Keratinocyte (primary cell): Measurements from ENCODE around the gene TNNT3. TPM values are rescaled to one million over a fixed set of nuclear protein-coding genes. Genes with fewer than 3 reads are reported as not detected.

Experiments used
- DNase-seq: peaks from one replicate; pipeline ENCODE4 v3.0.0-alpha.2; 2011; ENCODE audit warnings: low read depth, missing footprints, low spot score
- FAIRE-seq: peaks from 2 replicates; lab custom pipeline; 2011; peaks lifted over from hg19 to GRCh38; lab: Jason Lieb, UNC
- H2AFZ ChIP-seq: 2 replicates; pipeline ENCODE4 v1.6.0; 2012; ENCODE audit warnings: low read length, control low read depth, inconsistent platforms; ENCODE audit not compliant: control insufficient read depth
- H3K27ac ChIP-seq: 2 replicates; pipeline ENCODE4 v1.5.1; 2011; ENCODE audit warnings: low read length; ENCODE audit not compliant: control insufficient read depth, insufficient read depth
- H3K27me3 ChIP-seq: 3 replicates; pipeline ENCODE4 v1.6.0; 2011; ENCODE audit warnings: low read length; ENCODE audit not compliant: control insufficient read depth, insufficient read depth; ENCODE audit errors: extremely low read depth
- H3K36me3 ChIP-seq, 2 experiments: 2 replicates in 1 of 2; 3 replicates in 1 of 2; pipeline ENCODE4 v1.5.1; 2011; ENCODE audit warnings: low read length in 2 of 2, mild to moderate bottlenecking in 1 of 2; ENCODE audit not compliant: control insufficient read depth in 2 of 2, insufficient read depth in 2 of 2; ENCODE audit errors: extremely low read depth in 1 of 2
- H3K4me1 ChIP-seq: 3 replicates; pipeline ENCODE4 v1.5.1; 2011; ENCODE audit warnings: low read length; ENCODE audit not compliant: control insufficient read depth, insufficient read depth; ENCODE audit errors: extremely low read depth
- H3K4me2 ChIP-seq: 3 replicates; pipeline ENCODE4 v1.6.0; 2011; ENCODE audit warnings: low read depth, low read length; ENCODE audit not compliant: control insufficient read depth, insufficient read depth; ENCODE audit errors: extremely low read depth
- H3K4me3 ChIP-seq, 3 experiments: fragments of 200-600 bp in 1 of 3; sonication (generic) in 1 of 3; 2 replicates in 2 of 3; 3 replicates in 1 of 3; pipeline ENCODE4 v1.5.1; 2011 to 2016; ENCODE audit warnings: low read length in 3 of 3, mild to moderate bottlenecking in 3 of 3, control low read depth in 2 of 3, inconsistent platforms in 1 of 3, low read depth in 1 of 3, mixed read lengths in 1 of 3, mixed run types in 1 of 3, moderate library complexity in 1 of 3; ENCODE audit not compliant: control insufficient read depth in 2 of 3, insufficient read depth in 2 of 3; ENCODE audit errors: extremely low read depth in 1 of 3
- H3K79me2 ChIP-seq: 2 replicates; pipeline ENCODE4 v1.6.0; 2012; ENCODE audit warnings: low read length; ENCODE audit not compliant: control insufficient read depth, insufficient read depth
- H3K9ac ChIP-seq: 3 replicates; pipeline ENCODE4 v1.6.0; 2011; ENCODE audit warnings: low read length; ENCODE audit not compliant: control insufficient read depth, insufficient read depth; ENCODE audit errors: extremely low read depth
- H3K9me1 ChIP-seq: 3 replicates; pipeline ENCODE4 v1.6.0; 2011; ENCODE audit warnings: low read length; ENCODE audit not compliant: control insufficient read depth, insufficient read depth; ENCODE audit errors: extremely low read depth
- H3K9me3 ChIP-seq: 2 replicates; pipeline ENCODE4 v1.5.1; 2012; ENCODE audit warnings: low read depth, low read length; ENCODE audit not compliant: control insufficient read depth
- H4K20me1 ChIP-seq: 3 replicates; pipeline ENCODE4 v1.6.0; 2011; ENCODE audit warnings: low read length; ENCODE audit not compliant: control insufficient read depth, insufficient read depth; ENCODE audit errors: extremely low read depth
- EZH2 ChIP-seq: IDR thresholded peaks from one replicate; pipeline ENCODE4 v1.6.1; 2012; ENCODE audit warnings: inconsistent platforms, mild to moderate bottlenecking, low read length, moderate library complexity
- dilution Hi-C: fragments of 300-500 bp; cut with MboI; formaldehyde crosslinking; loops from one replicate; pipeline ENCODE4 v1.7.0; 2020; ENCODE audit warnings: low sequenced_read_pairs; ENCODE audit not compliant: extremely low pct_ligation_motif_present
- polyA plus RNA-seq, 5 experiments: library from polyadenylated mRNA; depleted of rRNA in 3 of 5; stranded (reverse) in 3 of 5; stranded (forward) in 1 of 5; unstranded in 1 of 5; fragments of >200 nt; gene quantifications; 1 replicate in 1 of 5; 2 replicates in 3 of 5; 3 replicates in 1 of 5; pipeline versions ENCODE4 v1.2.1 to v1.2.3, GENCODE V29; 2011 to 2012; ENCODE audit warnings: missing spikeins in 2 of 5, low read depth in 1 of 5, low replicate concordance in 1 of 5
- TF ChIP-seq, protein P1 (sequence below), 3 experiments: IDR thresholded peaks in 1 of 3; conservative IDR thresholded peaks in 1 of 3; optimal IDR thresholded peaks in 1 of 3; 2 replicates in 2 of 3; 3 replicates in 1 of 3; pipeline versions ENCODE3 to v1.5.1; 2011; ENCODE audit warnings: low read length in 3 of 3, mild to moderate bottlenecking in 3 of 3, moderate library complexity in 2 of 3, control low read depth in 1 of 3, inconsistent platforms in 1 of 3; ENCODE audit not compliant: insufficient read depth in 2 of 3; ENCODE audit errors: extremely low read depth in 1 of 3

The TNNT3 gene
- polyA plus RNA-seq, 1 donor (not counting 4 experiments of a cell fraction or from before 2014, with no cell fraction given) = 0.09 TPM

DNA sequence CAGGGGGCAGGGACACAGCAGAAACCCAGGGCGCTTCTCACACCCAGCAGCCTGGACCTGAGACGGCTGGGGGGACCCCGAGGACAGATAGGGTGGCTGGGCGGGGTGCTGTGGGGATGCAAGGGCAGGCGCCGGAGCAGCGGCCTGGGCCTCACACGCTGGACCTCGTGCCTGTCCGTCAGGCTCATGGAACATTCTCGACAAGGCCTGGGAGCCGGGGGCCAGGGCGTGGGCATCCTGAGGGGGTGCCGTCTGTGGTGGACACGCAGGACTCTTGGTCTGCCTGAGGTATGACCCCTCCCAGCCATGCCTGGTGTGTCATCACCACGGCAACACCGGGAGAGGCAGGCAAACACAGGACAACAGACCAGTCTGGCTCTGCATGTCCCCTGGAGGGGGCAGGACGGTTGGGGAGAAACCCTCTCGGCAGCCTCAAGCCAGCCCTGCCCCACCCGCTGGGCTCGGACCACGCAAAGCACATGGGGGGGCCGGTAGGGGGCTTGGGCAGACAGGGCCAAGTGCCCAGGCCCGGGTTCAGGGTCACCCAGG, 49.0 kb downstream of the TNNT3 start:
- Histone ChIP-seq H3K4me3 (no peak overlapping the region), H3K36me3 (no peaks in the 10 kb centered on the region), H3K9me3 (no peaks in the 10 kb centered on the region), H3K79me2 (no peaks in the 10 kb centered on the region), H2AFZ (no peak overlapping the region), H4K20me1 (no peaks in the 10 kb centered on the region), H3K9me1 (no peaks in the 10 kb centered on the region), H3K4me2 (no peak overlapping the region), H3K9ac (no peak overlapping the region), H3K27me3 (no peaks in the 10 kb centered on the region), H3K4me1 (no peaks in the 10 kb centered on the region), H3K27ac (no peak overlapping the region)
- FAIRE-seq (no peak), DNase-seq (no peak)
- dilution Hi-C loops = no loop called here
- no peak for TF ChIP-seq EZH2
- TF ChIP-seq, protein P1, sequence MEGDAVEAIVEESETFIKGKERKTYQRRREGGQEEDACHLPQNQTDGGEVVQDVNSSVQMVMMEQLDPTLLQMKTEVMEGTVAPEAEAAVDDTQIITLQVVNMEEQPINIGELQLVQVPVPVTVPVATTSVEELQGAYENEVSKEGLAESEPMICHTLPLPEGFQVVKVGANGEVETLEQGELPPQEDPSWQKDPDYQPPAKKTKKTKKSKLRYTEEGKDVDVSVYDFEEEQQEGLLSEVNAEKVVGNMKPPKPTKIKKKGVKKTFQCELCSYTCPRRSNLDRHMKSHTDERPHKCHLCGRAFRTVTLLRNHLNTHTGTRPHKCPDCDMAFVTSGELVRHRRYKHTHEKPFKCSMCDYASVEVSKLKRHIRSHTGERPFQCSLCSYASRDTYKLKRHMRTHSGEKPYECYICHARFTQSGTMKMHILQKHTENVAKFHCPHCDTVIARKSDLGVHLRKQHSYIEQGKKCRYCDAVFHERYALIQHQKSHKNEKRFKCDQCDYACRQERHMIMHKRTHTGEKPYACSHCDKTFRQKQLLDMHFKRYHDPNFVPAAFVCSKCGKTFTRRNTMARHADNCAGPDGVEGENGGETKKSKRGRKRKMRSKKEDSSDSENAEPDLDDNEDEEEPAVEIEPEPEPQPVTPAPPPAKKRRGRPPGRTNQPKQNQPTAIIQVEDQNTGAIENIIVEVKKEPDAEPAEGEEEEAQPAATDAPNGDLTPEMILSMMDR (optimal IDR thresholded peaks at IDR 0.05 in 1 of 3, IDR thresholded peaks at IDR 0.05 in 1 of 3, conservative IDR thresholded peaks at IDR 0.05 in 1 of 3; ENCODE audit: extremely low read depth in 1 of 3, insufficient read depth in 2 of 3, low read length in 3 of 3) = no peak

DNA sequence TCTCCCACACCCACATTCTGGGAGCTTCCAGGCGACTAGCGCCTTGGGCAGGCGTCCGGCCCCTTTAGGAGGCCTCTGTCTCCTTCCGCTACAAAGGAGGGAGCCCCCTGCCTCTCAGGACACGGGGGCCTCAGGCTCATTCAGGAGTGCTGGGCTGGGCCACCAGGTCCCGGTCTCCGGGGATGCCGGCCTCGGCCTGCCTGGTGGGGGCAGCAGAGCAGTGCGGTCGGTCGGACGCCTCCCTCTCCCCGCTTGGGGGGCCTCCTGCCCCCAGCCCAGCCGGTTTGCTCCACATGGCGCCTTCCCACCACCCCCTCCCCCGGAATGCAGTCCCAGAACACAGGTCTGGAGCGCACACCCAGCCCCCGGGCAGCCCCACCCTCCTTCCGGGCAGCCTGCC, 49.5 kb downstream of the TNNT3 start:
- H3K9me1 ChIP-seq = no peaks in the 10 kb centered on the region
- H2AFZ ChIP-seq = no peak overlapping the region
- no peak overlapping the region for H3K9ac ChIP-seq
- FAIRE-seq (no peak), DNase-seq (no peak)
- no peaks in the 10 kb centered on the region for H4K20me1 ChIP-seq
- no peak overlapping the region for H3K27ac ChIP-seq
- H3K79me2 ChIP-seq = no peaks in the 10 kb centered on the region
- no peak for TF ChIP-seq EZH2
- TF ChIP-seq, protein P1 (optimal IDR thresholded peaks at IDR 0.05 in 1 of 3, IDR thresholded peaks at IDR 0.05 in 1 of 3, conservative IDR thresholded peaks at IDR 0.05 in 1 of 3; ENCODE audit: extremely low read depth in 1 of 3, insufficient read depth in 2 of 3, low read length in 3 of 3) = no peak
- H3K4me2 ChIP-seq = no peak overlapping the region
- H3K27me3 ChIP-seq = no peaks in the 10 kb centered on the region
- no peak overlapping the region for H3K4me3 ChIP-seq
- H3K9me3 ChIP-seq = no peaks in the 10 kb centered on the region
- no peaks in the 10 kb centered on the region for H3K4me1 ChIP-seq
- dilution Hi-C loops = no loop called here
- no peaks in the 10 kb centered on the region for H3K36me3 ChIP-seq
